Subcutaneous abdominal adipose tissue (tissue), 5 donors: ENCODE measurements around the gene AP1M2.
A peak's percentile ranks its signal among the peaks of the same experiment; 100 is the strongest.

Experiments
- H3K27ac ChIP-seq: one replicate; pipeline ENCODE4 v1.7.0; 2013; ENCODE audit warnings: low read depth, mild to moderate bottlenecking, inconsistent platforms, low read length, moderate library complexity
- H3K27me3 ChIP-seq, 5 donors: one replicate each; pipeline ENCODE4 v1.7.0; 2013; ENCODE audit warnings: low read length in 5 of 5, inconsistent platforms in 1 of 5; ENCODE audit not compliant: control insufficient read depth in 5 of 5, insufficient read depth in 4 of 5
- H3K36me3 ChIP-seq, 5 donors: one replicate each; pipeline ENCODE4 v1.7.0; 2013; ENCODE audit warnings: low read length in 5 of 5; ENCODE audit not compliant: control insufficient read depth in 5 of 5, insufficient read depth in 5 of 5
- H3K4me1 ChIP-seq, 5 donors: one replicate each; pipeline ENCODE4 v1.7.0; 2013; ENCODE audit warnings: low read length in 5 of 5, mild to moderate bottlenecking in 3 of 5, moderate library complexity in 1 of 5; ENCODE audit not compliant: control insufficient read depth in 5 of 5, insufficient read depth in 5 of 5
- H3K4me3 ChIP-seq, 5 donors: one replicate each; pipeline ENCODE4 v1.7.0; 2013; ENCODE audit warnings: low read length in 5 of 5, low read depth in 1 of 5
- H3K9ac ChIP-seq, 5 donors: one replicate each; pipeline ENCODE4 v1.7.0; 2013; ENCODE audit warnings: low read length in 5 of 5, mild to moderate bottlenecking in 4 of 5, moderate library complexity in 3 of 5
- H3K9me3 ChIP-seq, 5 donors: one replicate each; pipeline ENCODE4 v1.7.0; 2013; ENCODE audit warnings: low read length in 5 of 5; ENCODE audit not compliant: control insufficient read depth in 5 of 5
- donor health status: healthy.
- donor health status: healthy.
- donor health status: healthy.
- donor health status: healthy.
- donor health status: healthy.

The AP1M2 gene

DNA sequence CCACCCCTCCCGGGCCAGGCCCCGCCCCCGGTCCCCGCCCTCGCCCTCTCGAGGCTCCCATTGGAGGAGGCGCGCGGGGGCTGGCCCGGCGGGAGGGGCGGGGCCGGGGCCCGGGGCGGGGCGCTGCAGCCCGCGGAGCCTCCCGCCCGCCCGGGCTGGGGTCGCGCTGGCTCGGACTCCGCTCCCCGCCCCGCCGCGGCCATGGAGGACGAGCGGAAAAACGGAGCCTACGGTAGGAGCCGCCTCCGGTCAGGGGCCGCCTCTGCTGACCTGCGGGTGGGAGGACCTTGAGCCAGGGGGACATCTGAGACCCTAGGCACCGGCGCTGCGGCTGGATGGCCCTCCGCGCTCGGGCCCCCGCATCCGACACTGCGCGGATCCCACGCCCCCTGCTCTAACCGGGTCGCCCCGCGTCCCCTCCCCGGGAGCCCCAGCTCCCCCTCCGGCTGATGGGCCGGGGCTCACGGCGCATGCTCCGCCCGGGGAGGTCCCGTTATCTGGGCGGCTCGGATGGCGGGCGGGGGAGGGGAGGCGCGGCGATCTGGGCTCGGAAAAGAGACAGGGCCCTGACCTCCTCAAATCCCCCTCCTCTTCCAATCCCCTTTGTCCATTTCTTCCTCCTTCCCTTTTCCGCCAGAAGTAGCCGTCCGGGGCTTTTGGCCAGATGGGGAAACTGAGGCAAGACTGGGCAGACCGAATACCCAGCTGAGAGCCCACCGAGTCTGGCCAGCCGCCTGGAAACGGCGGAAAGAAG, 15.4 kb upstream of the AP1M2 start:
- H3K27me3 ChIP-seq: no peaks in the 10 kb centered on the region
- H3K9ac ChIP-seq: peak overlapping the region; percentile 80 to 96 (median 89)
- no peaks in the 10 kb centered on the region for H3K36me3 ChIP-seq
- peak overlapping the region; percentile 88 for H3K27ac ChIP-seq
- no peaks in the 10 kb centered on the region for H3K9me3 ChIP-seq
- H3K4me1 ChIP-seq: peaks cover 3 to 34% (median 29%) of the 10 kb centered on the region in 5 donors
- peak overlapping the region; percentile 87 to 97 (median 92) for H3K4me3 ChIP-seq

DNA sequence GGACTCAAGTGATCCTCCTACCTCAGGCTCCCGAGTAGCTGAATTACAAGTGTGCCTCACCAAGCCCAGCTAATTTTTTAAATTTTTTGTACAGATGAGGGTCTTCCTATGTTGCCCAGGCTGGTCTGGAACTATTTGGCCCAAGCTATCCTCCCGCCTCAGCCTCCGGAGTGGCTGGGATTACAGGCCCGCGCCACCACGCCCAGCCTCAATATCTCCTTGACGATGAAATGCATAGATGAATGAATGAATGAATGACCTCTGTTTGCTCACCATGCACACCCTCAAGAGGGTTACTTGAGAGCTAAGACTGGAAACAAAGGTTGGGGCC, 14.9 kb upstream of the AP1M2 start:
- Histone ChIP-seq H3K4me3 (peak overlapping the region in 3 of 5 donors; percentile 18 to 97 (median 47)), H3K36me3 (no peaks in the 10 kb centered on the region), H3K27me3 (no peaks in the 10 kb centered on the region), H3K27ac (no peak overlapping the region), H3K9ac (no peak overlapping the region), H3K4me1 (peaks cover 3 to 37% (median 30%) of the 10 kb centered on the region in 5 donors), H3K9me3 (no peaks in the 10 kb centered on the region)

DNA sequence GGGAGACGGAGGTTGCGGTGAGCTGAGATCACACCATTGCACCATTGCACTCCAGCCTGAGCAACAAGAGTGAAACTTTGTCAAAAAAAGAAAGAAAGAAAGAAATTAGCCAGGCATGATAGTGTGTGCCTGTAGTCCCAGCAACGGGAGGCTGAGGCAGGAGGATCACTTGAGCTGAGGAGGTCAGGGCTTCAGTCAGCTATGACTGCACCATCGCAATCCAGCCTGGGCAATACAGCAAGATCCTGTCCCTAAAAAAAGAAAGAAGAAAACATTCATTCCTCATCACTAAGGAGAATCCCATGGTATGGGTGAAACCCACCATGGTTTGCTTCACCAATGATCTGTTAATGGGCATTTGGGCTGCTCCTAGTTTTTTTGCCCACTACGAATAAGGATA, 13.0 kb upstream of the AP1M2 start:
- no peak overlapping the region for H3K4me3 ChIP-seq
- peaks cover 5 to 49% (median 34%) of the 10 kb centered on the region in 5 donors for H3K4me1 ChIP-seq
- H3K36me3 ChIP-seq: no peaks in the 10 kb centered on the region
- H3K27ac ChIP-seq: no peak overlapping the region
- no peaks in the 10 kb centered on the region for H3K27me3 ChIP-seq
- no peaks in the 10 kb centered on the region for H3K9me3 ChIP-seq
- no peak overlapping the region for H3K9ac ChIP-seq

DNA sequence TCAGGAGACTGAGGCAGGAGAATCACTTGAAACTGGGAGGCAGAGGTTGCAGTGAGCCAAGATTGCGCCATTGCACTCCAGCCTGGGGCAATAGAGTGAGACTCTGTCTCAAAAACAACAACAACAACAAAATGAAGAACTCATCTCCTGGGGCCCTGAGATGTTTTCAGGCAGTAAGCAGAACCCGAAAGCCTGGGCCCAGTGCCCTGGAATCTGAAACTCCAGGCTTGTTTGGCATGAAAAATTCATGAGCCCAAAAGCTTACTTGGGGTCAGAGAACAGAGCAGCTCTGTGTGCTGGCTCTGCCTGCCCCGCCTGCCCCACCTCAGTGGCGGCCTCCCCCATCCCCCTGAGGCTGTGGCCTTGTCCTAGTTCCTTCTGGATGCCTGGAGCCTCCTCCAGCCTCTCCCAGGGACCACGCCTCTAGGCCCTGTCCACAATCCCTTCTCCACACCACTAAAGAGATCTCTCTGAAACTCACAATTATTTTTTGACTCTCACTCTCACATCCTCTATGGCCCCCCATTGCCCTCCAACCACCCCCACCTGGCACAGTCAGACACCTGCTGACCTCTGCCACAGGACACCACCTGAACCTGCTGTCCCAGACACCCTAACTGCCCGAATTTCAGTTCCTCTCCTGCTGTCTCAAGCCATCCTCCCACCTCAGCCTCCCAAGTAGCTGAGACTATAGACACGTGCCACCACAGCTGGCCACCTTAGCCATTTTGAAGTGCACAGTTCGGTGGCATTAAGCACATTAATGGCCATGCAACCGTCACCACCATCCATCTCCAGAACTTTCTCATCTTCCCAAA, 6.9 kb upstream of the AP1M2 start:
- no peak overlapping the region for H3K27ac ChIP-seq

DNA sequence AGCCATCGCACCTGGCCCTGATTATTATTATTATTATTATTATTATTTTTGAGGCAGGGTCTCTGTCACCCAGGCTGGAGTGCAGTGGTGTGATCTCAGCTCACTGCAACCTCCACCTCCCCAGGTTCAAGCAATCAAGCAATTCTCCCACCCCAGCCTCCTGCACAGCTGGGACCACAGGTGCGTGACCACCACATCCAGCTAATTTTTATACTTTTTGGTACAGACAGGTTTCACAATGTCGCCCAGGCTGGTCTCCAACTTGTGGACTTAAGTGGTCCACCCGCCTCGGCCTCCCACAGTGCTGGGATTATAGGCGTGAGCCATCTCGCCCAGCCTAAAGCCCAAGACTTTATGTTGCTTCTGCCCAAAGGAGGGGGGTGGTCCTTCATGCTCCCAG, 6.0 kb upstream of the AP1M2 start:
- H3K36me3 ChIP-seq: no peaks in the 10 kb centered on the region
- no peak overlapping the region for H3K27ac ChIP-seq
- H3K4me1 ChIP-seq: peaks cover 5 to 33% (median 20%) of the 10 kb centered on the region in 5 donors
- H3K4me3 ChIP-seq: no peak overlapping the region
- no peaks in the 10 kb centered on the region for H3K9me3 ChIP-seq
- H3K27me3 ChIP-seq: peaks cover 0 to 2% (median 0%) of the 10 kb centered on the region in 5 donors
- H3K9ac ChIP-seq: no peak overlapping the region

More for the DNA sequence above, 6.9 kb upstream of the AP1M2 start:
- Histone ChIP-seq H3K9ac (no peak overlapping the region), H3K9me3 (no peaks in the 10 kb centered on the region), H3K4me3 (no peak overlapping the region), H3K4me1 (peaks cover 5 to 33% (median 20%) of the 10 kb centered on the region in 5 donors), H3K27me3 (peaks cover 0 to 2% (median 0%) of the 10 kb centered on the region in 5 donors), H3K36me3 (no peaks in the 10 kb centered on the region)

DNA sequence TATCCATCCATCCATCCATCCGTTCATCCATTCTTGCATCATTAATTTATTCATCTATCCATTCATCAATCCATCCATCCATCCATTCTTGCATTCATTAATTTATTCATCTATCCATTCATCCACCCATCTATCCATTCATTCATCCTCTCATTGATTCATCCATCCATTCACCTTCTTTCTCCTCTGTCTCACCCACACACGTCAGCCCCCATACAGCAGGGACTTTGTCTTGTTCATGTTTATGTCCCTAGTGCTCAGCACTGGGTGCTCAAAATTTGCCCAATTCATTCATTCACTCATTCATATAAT, 683 bp upstream of the AP1M2 start:
- Histone ChIP-seq H3K27me3 (peaks cover 0 to 11% (median 7%) of the 10 kb centered on the region in 5 donors), H3K27ac (no peak overlapping the region), H3K4me3 (no peak overlapping the region), H3K9ac (no peak overlapping the region), H3K9me3 (no peaks in the 10 kb centered on the region), H3K4me1 (peaks cover 0 to 5% (median 0%) of the 10 kb centered on the region in 5 donors), H3K36me3 (no peaks in the 10 kb centered on the region)

DNA sequence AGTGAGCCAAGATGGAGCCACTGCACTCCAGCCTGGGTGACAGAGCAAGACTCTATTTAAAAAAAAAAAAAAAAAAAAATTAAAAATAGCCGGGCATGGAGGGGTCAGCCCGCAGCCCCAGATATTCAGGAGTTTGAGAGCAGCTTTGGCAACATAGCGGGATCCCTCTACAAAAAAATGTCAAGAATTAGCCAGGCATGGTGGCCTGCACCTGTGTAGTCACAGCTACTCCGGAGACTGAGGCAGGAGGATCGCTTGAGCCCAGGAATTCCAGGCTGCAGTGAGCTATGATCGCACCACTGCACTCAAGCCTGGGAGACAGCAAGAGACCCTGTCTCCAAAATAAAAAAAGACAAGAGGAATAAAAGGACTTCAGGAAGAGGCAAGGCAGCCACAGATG, 716 bp downstream of the AP1M2 start:
- Histone ChIP-seq H3K9me3 (no peaks in the 10 kb centered on the region), H3K4me1 (peaks cover 0 to 6% (median 1%) of the 10 kb centered on the region in 5 donors), H3K36me3 (no peaks in the 10 kb centered on the region), H3K27ac (no peak overlapping the region), H3K4me3 (no peak overlapping the region), H3K27me3 (peaks cover 0 to 11% (median 7%) of the 10 kb centered on the region in 5 donors), H3K9ac (no peak overlapping the region)

DNA sequence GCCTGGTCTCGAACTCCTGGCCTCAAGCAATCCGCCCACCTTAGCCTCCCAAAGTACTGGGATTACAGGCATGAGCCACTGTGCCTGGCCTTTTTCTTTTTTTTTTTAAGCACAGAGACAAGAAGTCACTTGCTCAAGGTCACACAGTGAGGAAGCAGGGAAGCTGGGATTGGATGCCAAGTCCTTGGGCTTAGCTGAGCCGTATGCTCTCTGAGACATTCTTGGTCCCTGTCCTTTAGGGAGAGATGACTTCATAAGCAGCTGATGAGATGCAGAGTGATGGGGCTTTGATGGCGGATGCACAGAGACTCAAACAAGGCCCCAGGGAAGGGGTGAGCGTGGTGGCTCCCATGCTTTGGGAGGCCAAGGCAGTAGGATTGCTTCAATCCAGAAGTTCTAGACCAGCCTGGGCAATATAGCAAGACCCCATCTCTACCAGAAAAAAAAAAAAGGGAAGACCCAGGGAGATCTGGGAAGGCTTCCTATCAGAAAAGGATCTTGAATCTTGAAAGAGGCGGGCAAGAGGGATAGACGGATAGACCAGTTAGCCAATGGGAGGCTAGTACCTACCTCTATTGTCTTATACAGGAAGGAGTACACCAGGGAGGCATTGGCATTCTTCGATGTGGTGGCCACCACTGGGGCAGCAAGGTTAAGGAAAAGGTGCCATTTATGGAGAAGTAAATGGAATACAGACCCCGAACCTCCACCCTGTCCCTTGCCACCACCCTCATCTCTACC, 3.9 kb downstream of the AP1M2 start:
- no peaks in the 10 kb centered on the region for H3K9me3 ChIP-seq
- H3K27ac ChIP-seq: no peak overlapping the region
- no peak overlapping the region for H3K4me3 ChIP-seq
- H3K4me1 ChIP-seq: peaks cover 0 to 11% (median 7%) of the 10 kb centered on the region in 5 donors
- H3K9ac ChIP-seq: no peak overlapping the region
- H3K36me3 ChIP-seq: no peaks in the 10 kb centered on the region
- H3K27me3 ChIP-seq: peaks cover 0 to 11% (median 6%) of the 10 kb centered on the region in 5 donors

DNA sequence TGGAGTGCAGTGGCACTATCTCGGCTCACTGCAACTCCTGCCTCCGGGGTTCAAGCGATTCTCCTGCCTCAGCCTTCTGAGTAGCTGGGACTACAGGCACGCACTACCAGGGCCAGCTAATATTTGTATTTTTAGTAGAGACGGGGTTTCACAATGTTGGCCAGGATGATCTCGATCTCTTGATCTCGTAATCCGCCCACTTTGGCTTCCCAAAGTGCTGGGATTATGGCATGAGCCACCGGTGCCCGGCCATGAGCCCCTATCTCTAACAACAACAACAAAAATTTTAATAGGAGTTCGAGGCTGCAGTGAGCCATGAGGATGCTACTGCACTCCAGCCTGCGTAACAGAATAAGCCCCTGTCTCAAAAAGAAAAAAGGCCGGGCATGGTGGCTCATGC, 5.0 kb downstream of the AP1M2 start:
- Histone ChIP-seq H3K4me1 (peaks cover 0 to 11% (median 7%) of the 10 kb centered on the region in 5 donors), H3K36me3 (no peaks in the 10 kb centered on the region)

More for the DNA sequence above, 5.0 kb downstream of the AP1M2 start:
- Histone ChIP-seq H3K27ac (no peak overlapping the region), H3K4me3 (no peak overlapping the region), H3K27me3 (peaks cover 0 to 6% (median 3%) of the 10 kb centered on the region in 5 donors), H3K9ac (no peak overlapping the region), H3K9me3 (no peaks in the 10 kb centered on the region)
